ENCODE data around the gene RASA3.
"Not testable (repeated sequence)": the region's sequence is repeated elsewhere in the genome, so short reads cannot be mapped to it uniquely, and the experiment has no call there.

Gene RASA3, protein sequence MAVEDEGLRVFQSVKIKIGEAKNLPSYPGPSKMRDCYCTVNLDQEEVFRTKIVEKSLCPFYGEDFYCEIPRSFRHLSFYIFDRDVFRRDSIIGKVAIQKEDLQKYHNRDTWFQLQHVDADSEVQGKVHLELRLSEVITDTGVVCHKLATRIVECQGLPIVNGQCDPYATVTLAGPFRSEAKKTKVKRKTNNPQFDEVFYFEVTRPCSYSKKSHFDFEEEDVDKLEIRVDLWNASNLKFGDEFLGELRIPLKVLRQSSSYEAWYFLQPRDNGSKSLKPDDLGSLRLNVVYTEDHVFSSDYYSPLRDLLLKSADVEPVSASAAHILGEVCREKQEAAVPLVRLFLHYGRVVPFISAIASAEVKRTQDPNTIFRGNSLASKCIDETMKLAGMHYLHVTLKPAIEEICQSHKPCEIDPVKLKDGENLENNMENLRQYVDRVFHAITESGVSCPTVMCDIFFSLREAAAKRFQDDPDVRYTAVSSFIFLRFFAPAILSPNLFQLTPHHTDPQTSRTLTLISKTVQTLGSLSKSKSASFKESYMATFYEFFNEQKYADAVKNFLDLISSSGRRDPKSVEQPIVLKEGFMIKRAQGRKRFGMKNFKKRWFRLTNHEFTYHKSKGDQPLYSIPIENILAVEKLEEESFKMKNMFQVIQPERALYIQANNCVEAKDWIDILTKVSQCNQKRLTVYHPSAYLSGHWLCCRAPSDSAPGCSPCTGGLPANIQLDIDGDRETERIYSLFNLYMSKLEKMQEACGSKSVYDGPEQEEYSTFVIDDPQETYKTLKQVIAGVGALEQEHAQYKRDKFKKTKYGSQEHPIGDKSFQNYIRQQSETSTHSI

DNA sequence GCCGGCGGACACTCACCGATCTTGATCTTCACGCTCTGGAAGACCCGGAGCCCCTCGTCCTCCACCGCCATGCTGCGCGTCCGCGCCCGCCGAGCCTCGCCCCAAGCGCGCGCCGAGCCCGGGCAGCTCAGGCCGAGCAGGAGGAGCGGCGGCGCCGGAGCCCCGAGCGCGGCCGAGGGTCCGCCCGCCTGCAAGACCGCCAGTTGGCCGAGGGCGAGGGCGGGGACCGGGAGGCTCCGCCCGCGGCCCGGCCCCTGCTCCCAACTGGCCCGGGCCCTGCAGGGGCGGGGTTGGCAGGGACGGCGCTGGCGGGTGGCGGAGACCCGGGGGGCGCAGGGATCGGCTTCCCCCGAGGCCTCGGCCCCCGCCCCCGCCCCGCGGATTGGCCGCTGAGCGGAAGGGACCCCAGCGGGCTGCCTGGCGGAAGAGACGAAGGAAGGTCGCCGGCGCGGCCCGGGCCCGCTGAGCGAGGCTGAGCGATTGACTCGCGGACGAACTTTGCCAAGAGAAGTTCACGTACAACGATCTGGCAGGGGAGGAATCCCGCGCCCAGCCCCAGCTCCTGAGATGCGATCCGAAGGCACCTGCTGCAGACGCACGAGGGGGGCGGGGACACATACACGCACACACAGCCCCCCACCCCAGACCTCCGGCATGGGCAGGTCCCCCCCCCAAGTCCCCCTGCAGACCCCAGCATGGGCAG is at the start of gene RASA3:
TSS of gene RASA3 (minus strand) at position 205 of the 703 bp plus-strand sequence. CDS start at position 71, 134 bp downstream.
- peak in 2 of 4 experiments; percentile 42 to 63 for DNase-seq

DNA sequence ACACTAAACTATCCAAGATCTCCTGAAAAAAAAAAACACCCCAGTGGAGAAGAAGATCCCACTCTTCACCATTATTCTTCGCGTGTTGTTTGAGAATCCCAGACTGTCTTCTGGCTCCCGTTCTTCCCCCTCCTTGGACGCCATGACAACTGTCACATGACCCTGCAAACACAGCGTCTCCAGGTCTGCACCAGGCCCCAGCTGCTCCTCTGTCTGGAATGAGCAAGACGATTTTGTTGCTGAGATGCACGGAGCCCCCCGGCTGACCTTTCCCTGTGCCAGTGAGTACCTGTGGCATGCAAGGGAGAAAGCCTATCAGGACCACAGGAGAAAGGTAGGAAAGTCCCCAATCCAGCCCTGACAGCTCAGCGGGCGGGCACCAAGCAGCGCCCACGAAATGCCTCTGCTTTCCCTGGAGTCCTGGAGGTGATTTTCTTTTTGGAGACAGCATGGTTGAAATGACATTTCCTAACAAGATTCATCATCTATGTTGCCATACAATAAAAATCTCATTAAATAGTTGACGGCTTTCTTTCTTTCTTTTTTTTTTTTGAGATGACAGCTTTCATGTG is 46.8 kb upstream of the RASA3 start, which contains the start of gene CFAP97D2:
TSS of gene CFAP97D2 (plus strand) at position 171 of the 572 bp plus-strand sequence. CDS start at position 245, 74 bp downstream.
- DNase-seq: no peak

DNA sequence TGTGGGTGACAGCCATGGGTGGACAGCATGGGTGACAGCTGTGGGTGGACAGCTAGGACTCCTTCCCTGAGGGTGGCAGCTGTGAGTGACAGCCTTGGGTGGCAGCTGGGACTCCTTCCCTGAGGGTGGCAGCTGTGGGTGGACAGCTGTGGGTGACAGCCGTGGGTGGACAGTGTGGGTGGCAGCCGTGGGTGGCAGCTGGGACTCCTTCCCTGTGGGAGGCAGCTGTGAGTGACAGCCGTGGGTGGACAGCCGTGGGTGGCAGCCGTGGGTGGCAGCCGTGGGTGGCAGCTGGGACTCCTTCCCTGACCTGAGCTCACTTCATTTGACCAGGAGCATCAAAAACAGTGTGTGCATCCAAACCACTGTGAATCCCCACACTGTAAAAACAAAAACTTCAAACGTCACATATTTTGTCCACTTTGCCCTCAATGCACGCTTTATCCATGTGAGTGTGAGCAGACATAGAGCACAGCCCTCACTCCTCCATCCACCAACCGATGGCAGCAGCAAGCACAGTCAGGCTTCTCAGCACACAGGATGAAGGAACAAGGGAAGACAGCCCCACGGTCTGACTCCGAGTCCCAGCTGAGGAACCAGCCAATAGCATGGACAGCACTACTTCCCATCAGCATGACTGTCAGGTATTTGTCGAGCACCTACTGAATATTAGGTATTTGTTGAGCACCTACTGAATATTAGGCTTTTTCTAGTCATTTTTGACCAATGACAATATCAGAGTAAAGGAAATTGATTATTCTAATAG is 45.0 kb upstream of the RASA3 start:
- DNase-seq: no peak

DNA sequence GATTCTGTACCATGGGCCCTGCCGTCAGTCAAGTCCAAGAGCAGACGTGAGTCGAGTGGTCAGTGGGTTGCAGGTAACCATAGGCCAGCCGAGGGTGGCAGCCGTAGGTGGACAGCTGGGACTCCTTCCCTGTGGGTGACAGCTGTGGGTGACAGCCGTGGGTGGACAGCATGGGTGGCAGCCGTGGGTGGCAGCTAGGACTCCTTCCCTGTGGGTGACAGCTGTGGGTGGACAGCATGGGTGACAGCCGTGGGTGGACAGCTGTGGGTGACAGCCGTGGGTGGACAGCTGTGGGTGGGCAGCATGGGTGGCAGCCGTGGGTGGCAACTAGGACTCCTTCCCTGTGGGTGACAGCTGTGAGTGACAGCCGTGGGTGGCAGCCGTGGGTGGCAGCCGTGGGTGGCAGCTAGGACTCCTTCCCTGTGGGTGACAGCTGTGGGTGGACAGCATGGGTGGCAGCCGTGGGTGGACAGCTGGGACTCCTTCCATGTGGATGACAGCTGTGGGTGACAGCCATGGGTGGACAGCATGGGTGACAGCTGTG is 44.0 kb upstream of the RASA3 start:
- DNase-seq: not testable (repeated sequence)

DNA sequence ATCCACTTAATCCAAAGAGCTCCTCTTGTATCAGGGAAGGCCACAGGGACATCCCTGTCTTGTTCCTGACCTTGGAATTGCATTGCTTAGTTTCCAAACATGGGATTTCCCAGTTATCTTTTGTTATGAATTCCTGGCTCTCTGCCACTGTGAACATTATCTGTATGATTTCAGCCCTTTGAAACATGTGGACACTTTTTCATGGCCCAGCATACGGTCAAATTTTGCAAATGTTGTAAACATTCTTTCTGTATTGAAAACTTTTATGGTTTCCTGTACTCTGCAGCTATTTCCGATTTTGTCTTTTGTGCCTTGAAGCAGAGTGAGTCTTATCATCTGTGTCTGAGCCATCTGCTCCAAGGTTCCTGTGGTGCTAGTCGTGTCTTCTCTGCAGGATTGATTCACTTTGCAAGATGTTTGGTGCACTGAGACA is 42.1 kb upstream of the RASA3 start:
- DNase-seq: no peak

DNA sequence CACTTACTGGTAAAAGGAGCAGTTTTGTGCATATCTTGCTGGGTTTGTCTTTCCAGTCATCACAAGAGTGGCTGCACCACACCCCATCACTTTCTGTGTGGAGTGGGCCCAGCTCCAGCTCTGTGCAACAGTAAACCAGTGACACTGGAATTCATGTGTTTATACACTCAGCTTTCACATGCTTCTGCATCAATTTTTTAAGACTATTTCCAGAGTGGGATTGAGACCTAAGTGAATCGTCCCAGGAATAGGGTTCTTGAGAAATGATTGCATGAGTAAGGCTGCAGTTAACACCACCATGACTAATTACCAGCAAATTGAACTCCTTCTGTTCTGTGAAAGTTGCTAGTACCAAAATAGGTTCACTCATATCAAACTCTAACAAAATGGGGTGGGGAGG is 41.3 kb upstream of the RASA3 start:
- DNase-seq: no peak

DNA sequence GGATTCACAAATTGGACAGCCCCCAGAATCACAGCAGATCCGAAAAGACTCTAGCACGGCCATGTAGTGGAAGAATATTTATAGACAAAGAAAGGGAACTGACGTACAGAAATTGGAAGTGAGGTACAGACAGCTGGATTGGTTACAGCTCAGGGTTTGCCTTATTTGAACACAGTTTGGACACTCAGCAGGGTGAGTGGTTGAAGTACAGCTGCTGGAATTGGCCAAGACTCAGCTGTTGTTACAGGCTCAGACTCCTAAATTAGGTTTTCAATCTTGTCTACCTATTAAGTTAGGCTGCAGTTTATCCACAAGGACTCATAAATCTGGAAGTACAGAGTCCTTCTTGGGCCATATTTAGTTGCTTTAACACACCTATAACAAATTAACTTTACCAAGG is 40.8 kb upstream of the RASA3 start:
- DNase-seq: no peak

DNA sequence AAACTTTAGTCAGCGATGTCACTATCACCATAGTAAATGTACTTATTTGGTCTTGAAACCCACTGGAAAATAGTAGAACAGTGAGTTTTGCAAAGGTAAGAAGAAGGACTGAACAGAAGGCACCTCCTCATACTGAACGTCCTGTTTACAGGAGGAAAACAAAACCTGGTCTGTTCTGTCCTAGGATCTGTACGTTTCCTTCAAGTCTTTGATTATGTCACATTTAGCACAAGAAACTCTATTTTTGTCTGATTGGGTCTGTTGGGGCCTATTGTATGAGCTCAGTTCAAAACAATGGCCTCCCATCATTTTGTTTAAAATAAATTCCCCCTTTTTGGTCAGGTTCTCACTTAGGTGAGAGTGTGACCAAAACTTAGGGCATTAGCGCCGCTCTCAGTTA is 35.5 kb upstream of the RASA3 start:
- no peak for DNase-seq

DNA sequence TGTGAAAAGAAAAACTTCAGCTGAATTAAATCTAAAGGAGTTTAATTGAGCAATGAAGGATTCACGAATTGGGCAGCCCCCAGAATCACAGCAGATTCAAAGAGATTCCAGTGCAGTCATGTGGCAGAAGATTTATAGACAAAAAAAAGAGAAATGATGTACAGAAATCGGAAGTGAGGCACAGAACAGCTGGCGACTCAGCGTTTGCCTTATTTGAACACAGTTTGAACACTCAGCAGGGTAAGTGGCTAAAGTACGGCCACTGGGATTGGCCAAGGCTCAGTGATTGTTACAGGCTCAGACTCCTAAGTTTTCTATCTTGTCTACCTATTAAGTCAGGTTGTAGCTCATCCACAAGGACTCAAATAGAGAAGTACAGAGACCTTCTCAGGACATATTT is 35.0 kb upstream of the RASA3 start:
- DNase-seq: no peak

DNA sequence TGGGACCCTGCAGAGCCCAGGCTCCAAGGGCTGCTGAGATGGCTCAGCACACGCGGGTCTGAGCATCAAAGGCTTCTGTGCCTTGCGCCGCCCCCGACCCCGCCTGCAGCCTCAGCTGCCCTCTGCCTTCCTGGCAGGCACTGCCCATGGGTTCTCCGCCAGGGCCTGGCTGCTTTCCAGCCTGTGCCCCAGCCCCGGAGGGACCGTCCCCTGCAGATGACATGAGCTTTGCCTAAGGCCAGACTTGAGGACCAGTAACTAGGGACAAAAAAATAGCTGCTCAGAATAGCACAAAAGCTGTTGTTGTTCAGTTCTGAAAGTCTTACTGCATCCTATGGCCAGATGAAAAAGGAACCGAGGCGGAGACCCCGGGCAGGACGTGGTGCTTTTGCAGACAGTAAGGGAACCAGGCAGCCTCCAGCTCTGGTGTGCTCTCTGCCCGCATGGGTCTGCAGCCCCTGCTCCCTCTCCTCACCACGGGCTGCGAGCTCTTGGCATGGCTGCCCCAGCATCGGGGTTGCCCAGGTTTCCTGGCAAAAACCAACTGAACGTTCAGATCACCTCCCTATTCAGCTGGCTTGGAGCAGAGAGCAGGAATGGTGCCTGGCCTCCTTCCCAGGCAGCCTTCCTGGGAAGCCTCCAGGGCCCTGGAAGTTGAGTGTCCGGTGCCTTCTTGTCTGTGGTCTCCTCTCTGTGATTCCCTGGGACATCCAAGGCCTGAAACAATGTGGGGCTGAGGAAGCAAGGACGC is 34.1 kb upstream of the RASA3 start:
- no peak for DNase-seq

DNA sequence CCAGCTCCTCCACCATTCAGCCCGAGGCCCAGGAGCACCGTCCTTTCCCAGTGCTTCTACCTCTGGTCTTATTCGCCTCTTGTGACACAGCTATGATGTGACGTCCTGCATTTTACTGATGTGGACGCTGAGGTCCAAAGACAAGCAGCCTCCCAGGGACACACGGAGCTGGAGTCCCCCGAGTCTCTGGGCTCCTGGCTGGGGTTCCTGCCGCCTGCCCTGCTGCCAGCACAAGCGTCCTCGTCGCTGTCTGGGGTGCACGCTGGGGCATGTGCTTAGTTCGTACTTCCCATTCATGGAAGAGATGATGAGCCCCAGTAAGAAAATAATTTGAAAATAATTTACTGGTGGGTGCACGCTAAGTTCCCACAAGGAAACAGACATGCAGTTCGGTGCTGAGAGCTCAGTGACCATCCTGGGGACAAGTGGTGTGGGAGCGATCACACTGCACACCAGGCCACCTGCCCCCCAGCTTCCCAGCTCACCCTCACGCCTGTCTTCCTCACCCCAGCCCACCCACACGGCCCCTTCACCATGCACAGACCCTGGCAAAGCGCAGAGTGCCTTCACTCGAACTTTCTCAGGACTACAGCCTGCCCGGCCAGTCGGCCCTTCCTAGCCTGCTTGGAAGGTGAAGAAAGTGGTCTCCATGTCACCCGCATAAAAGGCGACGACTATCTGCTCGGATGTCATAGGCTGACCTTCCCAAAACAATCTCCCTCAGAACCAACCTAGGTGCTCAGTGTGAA is 32.4 kb upstream of the RASA3 start:
- DNase-seq: no peak

DNA sequence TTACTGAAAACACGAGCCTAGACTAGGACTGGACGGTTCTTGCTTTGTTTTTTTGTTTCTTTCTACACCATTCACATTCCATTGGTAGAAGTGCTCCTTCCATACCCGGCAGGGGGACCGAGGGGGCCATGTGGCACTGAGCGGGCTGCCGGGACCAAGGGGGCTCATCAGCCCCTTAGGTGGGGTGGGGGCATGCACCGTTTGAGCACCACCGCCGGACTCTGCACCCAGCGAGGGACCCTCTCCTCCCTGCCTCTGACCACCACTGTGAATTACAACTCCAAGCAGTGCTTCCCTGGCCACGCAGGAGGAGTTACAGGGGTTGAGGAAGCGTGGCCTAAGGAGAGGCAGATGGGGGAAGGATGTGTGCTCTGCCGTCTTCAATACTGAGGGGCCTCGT is 31.6 kb upstream of the RASA3 start:
- no peak for DNase-seq

DNA sequence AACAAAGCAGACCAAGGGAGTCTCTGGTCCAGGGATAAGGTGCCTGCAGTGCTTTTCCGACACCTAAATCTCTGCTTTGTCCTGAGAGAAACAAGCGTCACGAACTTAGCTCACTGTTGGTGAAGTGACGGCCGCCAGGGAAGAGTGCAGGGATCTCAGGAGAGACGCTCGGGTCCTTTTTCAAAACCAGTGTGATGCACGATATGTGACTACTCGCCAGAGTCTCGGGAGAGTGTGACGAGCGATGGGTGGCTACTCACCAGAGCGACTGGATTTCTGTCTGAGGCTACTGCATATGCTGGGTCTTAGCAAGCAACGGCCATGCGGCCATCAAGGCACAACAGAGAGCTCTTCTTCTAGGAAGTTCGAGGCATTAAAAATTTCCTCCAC is 30.1 kb upstream of the RASA3 start:
- DNase-seq: no peak

DNA sequence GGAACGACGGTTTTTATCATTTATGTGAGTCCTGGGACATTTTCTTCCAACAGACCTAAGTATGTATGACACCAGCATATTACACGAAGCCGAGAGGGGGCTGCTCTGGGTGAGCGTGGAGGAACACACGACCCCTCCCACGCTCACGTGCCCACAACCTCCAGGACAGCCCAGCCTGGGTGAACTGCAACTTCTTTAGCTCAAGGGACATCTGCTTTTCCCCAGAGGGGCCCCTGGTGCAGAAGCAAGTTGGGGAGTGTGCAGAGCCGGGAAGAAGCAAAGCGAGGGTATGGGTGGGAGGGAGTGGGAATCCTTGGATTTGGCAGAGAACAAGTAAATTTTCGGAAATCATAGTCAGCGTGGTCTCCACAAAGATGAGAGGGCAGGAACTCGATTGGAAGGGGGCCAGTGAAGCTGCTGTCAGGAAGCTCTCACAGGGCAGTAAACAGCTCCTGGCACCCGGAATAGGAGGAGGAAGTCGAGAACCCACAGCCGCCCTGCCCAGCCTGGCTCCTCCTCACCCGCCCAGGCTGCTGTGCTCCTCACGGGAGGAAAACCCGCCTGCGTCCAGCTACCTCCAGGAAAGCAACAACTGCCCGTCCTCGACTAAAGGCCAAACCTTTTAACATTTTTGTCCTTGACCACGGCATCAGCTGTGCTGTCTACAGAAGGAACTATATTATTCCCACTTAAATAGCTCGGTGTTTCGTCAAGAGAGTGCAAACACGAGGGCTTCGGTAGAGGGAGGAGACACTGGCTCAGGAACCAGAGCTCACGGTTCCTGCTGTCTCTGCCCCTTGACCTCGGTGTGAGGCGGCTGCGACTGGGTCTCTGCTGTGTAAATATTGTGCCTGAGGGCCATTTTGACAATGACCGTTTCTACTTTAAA is 29.5 kb upstream of the RASA3 start:
- DNase-seq: peak in 1 of 4 experiments; percentile 39

DNA sequence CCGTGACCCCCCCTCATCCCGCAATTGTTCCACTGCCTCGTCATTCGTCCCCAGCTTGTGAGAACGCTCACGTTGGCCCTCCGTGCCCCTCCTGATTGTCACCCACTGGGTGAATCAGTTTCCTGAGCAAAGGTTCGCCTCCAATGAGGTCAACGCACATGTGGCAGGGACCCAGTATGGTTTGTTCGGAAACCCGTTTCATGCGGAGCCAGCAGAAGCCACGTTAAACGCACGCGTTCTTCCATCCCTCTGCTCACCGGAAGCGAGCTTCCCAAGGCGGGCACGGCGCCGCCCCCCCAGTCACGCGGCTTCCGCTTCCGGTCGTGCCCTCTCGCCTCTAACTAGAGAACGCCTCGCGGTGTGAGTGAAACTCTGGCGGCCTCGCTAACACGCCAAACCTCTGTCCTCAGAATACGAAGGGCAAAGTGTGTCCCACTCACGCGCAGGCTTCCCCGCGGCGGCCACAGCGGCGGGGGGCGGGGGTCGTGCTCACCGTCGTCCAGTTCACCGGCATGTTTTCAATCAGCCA is 28.7 kb upstream of the RASA3 start:
- no peak for DNase-seq

DNA sequence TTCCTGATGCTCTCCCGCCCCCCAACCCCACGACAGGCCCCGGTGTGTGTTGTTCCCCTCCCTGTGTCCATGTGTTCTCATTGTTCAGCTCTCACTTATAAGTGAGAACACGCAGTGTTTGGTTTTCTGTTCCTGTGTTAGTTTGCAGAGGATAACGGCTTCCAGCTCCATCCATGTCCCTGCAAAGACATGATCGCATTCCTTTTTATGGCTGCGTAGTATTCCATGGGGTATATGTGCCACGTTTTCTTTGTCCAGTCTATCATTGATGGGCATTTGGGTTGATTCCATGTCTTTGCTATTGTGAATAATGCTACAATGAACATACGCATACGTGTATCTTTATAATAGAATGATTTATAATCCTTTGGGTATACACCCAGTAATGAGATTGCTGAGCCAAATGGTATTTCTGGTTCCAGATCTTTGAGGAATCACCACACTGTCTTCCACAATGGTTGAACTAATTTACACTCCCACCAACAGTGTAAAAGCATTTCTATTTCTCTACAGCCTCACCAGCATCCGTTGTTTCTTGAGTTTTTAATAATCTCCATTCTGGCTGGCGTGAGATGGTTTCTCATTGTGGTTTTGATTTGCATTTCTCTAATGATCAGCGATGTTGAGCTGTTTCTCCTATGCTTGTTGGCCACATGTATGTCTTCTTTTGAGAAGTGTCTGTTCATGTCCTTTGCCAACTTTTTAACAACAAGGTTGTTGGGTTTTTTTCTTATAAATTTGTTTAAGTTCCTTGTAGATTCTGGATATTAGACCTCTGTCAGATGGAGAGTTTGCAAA is 26.6 kb upstream of the RASA3 start:
- not testable (repeated sequence) for DNase-seq

DNA sequence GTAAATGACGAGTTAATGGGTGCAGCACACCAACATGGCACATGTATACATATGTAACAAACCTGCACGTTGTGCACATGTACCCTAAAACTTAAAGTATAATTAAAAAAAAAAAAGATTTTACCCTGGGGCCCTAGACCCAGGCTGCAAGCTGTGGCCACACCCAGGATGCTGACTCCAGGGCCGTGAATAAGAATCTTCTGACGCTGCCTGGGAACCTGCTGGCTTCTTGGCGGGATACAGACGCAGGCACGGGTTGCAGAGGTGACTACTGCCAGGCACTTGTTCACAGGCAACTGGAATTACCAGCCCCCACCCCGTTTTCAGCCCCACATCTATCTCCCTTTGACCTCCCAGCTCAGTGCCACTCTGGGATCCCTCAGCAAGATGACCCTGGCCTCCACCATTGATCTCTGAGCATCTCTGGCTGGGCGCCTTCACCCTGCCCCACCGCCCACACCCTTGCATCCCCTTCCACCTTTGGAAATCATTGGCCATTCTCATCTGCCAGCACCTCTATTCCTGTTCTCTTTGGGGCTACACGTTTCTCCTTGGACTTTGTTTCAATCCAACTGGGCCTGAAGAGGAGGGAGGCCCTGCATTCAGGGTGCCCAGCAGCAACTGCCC is 25.6 kb upstream of the RASA3 start:
- DNase-seq: no peak
